Panc1 (cell line): ENCODE data around the gene THRSP. TPM values are rescaled to one million over a fixed set of nuclear protein-coding genes. Genes with fewer than 3 reads are reported as not detected.

Source experiments
- ATAC-seq: fragments of 200-7000 bp; cut with Tn5 transposase; 2 replicates; pipeline ENCODE4 v1.9.1; 2020; ENCODE audit warnings: mild to moderate bottlenecking, moderate library complexity
- BruUV-seq: library from RNA; stranded (reverse); fragments of 400-500 nt; replicated peaks from 2 replicates; lab custom pipeline; 2021; lab: Mats Ljungman, UMichigan
- CTCF ChIA-PET: fragments of 300-600 bp; sonication (Branson Sonifier 250); formaldehyde crosslinking; loops from one replicate; lab custom pipeline; 2022; ENCODE audit warnings: antibody characterized with exemption; lab: Charles Lee
- POLR2A ChIA-PET: fragments of 300-600 bp; sonication (Branson Sonifier 250); formaldehyde crosslinking; loops from one replicate; lab custom pipeline; 2022; ENCODE audit warnings: antibody characterized with exemption; lab: Charles Lee
- DNase-seq: peaks from one replicate; pipeline ENCODE4 v3.0.0-alpha.2; 2010; ENCODE audit warnings: low read depth, low spot score
- H3K27ac ChIP-seq: 2 replicates; pipeline ENCODE4 v1.5.1; 2011; ENCODE audit warnings: mild to moderate bottlenecking, low read length, inconsistent platforms
- H3K27me3 ChIP-seq: fragments of 200-500 bp; sonication (Bioruptor generic); 2 replicates; pipeline ENCODE4 v1.6.0; 2014; ENCODE audit warnings: low read length, inconsistent platforms; ENCODE audit not compliant: control insufficient read depth, insufficient read depth
- H3K36me3 ChIP-seq: fragments of 200-500 bp; sonication (Bioruptor generic); 2 replicates; pipeline ENCODE4 v1.5.1; 2014; ENCODE audit warnings: inconsistent platforms, mild to moderate bottlenecking, low read length, moderate library complexity; ENCODE audit not compliant: control insufficient read depth, insufficient read depth
- H3K4me1 ChIP-seq: 2 replicates; pipeline ENCODE4 v1.5.1; 2011; ENCODE audit warnings: inconsistent platforms, mild to moderate bottlenecking, low read length, moderate library complexity; ENCODE audit not compliant: control insufficient read depth, insufficient read depth
- H3K4me3 ChIP-seq, 2 experiments: 2 replicates each; pipeline ENCODE4 v1.5.1; 2011 to 2012; ENCODE audit warnings: low read depth in 2 of 2, low read length in 2 of 2, mild to moderate bottlenecking in 2 of 2, inconsistent platforms in 1 of 2, moderate library complexity in 1 of 2
- H3K9me3 ChIP-seq: fragments of 200-500 bp; sonication (Bioruptor generic); 2 replicates; pipeline ENCODE4 v1.5.1; 2014; ENCODE audit warnings: low read depth, mild to moderate bottlenecking, inconsistent platforms, low read length, moderate library complexity; ENCODE audit not compliant: control insufficient read depth, insufficient read depth
- POLR2AphosphoS5 ChIP-seq: IDR thresholded peaks from 2 replicates; pipeline ENCODE4 v1.6.1; 2012; ENCODE audit warnings: mild to moderate bottlenecking, low read depth, low read length, moderate library complexity
- SIN3A ChIP-seq: IDR thresholded peaks from 2 replicates; pipeline ENCODE4 v1.6.1; 2012; ENCODE audit warnings: low read depth, mild to moderate bottlenecking, low read length, moderate library complexity, borderline replicate concordance; ENCODE audit not compliant: insufficient read depth
- TCF7L2 ChIP-seq: IDR thresholded peaks from 2 replicates; pipeline ENCODE4 v1.6.1; 2011; ENCODE audit warnings: mild to moderate bottlenecking, low read depth, low read length, inconsistent platforms
- in situ Hi-C: cut with HindIII; loops from 2 replicates; pipeline ENCODE4 v1.10.0; 2016; ENCODE audit warnings: low sequenced_read_pairs, low pct_unique_long_range_greater_than_20kb
- intact Hi-C: fragments of 100-400 bp; cut with micrococcal nuclease; formaldehyde crosslinking; loops from one replicate; pipeline ENCODE4 v1.10.0; 2022; ENCODE audit not compliant: unreplicated experiment
- total RNA-seq: library from RNA; stranded (reverse); gene quantifications from one replicate; pipeline ENCODE4 v1.2.1, GENCODE V29; 2021; ENCODE audit not compliant: unreplicated experiment
- TF ChIP-seq, protein P1 (sequence below), 2 experiments: IDR thresholded peaks; 2 replicates each; pipeline ENCODE4 v1.6.1; 2011 to 2012; ENCODE audit warnings: low read depth in 2 of 2, control low read depth in 1 of 2, low read length in 1 of 2, mild to moderate bottlenecking in 1 of 2, moderate library complexity in 1 of 2; ENCODE audit not compliant: insufficient read depth in 1 of 2
- TF ChIP-seq, protein P2 (sequence below): fragments of 450-650 bp; IDR thresholded peaks from 2 replicates; pipeline ENCODE4 v1.5.1; 2017; ENCODE audit warnings: mild to moderate bottlenecking

The THRSP gene
- total RNA-seq, 1 experiment from 2014 or later, result not detected

DNA sequence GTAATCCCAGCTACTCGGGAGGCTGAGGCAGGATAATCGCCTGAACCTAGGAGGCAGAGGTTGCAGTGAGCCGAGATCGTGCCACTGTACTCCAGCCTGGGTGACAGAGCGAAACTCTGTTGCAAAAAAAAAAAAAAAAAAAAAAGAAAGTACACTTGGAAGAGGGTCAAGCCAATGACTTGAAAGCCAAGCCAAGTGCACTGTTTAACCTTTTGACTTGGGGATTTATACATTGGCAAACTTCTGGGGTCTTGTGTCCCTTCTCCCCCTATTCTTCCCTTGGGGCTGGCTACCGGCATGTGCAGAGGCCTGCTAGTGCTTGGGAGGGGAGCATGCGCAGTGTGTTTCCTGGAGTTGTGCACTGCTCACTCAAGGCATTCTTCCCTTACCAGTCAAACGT is 14.3 kb upstream of the THRSP start:
- in situ Hi-C loops (no loop called here), intact Hi-C loops (loop anchor here (5.0 kb wide), 1 partner anchor 227 kb away; the partner anchor contains the start of genes AAMDC and RSF1)
- Histone ChIP-seq H3K9me3 (no peaks in the 10 kb centered on the region), H3K27ac (no peak overlapping the region), H3K4me3 (no peak overlapping the region), H3K27me3 (no peaks in the 10 kb centered on the region), H3K4me1 (peaks cover 8% of the 10 kb centered on the region; the same call in 1 of the 2 replicates), H3K36me3 (no peaks in the 10 kb centered on the region)
- no TSS peak for BruUV-seq
- POLR2A ChIA-PET, result interaction anchor here (0.6 kb wide), 1 partner anchor 179 kb away, joined by 12 read pairs; no protein-coding TSS in a partner anchor
- ATAC-seq (no peak), DNase-seq (no peak)
- TF ChIP-seq POLR2AphosphoS5 (no peak), TCF7L2 (no peak), SIN3A (no peak)
- TF ChIP-seq, protein P1, sequence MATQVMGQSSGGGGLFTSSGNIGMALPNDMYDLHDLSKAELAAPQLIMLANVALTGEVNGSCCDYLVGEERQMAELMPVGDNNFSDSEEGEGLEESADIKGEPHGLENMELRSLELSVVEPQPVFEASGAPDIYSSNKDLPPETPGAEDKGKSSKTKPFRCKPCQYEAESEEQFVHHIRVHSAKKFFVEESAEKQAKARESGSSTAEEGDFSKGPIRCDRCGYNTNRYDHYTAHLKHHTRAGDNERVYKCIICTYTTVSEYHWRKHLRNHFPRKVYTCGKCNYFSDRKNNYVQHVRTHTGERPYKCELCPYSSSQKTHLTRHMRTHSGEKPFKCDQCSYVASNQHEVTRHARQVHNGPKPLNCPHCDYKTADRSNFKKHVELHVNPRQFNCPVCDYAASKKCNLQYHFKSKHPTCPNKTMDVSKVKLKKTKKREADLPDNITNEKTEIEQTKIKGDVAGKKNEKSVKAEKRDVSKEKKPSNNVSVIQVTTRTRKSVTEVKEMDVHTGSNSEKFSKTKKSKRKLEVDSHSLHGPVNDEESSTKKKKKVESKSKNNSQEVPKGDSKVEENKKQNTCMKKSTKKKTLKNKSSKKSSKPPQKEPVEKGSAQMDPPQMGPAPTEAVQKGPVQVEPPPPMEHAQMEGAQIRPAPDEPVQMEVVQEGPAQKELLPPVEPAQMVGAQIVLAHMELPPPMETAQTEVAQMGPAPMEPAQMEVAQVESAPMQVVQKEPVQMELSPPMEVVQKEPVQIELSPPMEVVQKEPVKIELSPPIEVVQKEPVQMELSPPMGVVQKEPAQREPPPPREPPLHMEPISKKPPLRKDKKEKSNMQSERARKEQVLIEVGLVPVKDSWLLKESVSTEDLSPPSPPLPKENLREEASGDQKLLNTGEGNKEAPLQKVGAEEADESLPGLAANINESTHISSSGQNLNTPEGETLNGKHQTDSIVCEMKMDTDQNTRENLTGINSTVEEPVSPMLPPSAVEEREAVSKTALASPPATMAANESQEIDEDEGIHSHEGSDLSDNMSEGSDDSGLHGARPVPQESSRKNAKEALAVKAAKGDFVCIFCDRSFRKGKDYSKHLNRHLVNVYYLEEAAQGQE (IDR thresholded peaks at IDR 0.05; ENCODE audit: insufficient read depth in 1 of 2, low read depth in 2 of 2, low read length in 1 of 2), result no peak
- TF ChIP-seq, protein P2, sequence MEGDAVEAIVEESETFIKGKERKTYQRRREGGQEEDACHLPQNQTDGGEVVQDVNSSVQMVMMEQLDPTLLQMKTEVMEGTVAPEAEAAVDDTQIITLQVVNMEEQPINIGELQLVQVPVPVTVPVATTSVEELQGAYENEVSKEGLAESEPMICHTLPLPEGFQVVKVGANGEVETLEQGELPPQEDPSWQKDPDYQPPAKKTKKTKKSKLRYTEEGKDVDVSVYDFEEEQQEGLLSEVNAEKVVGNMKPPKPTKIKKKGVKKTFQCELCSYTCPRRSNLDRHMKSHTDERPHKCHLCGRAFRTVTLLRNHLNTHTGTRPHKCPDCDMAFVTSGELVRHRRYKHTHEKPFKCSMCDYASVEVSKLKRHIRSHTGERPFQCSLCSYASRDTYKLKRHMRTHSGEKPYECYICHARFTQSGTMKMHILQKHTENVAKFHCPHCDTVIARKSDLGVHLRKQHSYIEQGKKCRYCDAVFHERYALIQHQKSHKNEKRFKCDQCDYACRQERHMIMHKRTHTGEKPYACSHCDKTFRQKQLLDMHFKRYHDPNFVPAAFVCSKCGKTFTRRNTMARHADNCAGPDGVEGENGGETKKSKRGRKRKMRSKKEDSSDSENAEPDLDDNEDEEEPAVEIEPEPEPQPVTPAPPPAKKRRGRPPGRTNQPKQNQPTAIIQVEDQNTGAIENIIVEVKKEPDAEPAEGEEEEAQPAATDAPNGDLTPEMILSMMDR, result no peak
- CTCF ChIA-PET, result interaction anchor here (0.6 kb wide), 1 partner anchor 335 kb away, joined by 3 read pairs; no protein-coding TSS in a partner anchor

DNA sequence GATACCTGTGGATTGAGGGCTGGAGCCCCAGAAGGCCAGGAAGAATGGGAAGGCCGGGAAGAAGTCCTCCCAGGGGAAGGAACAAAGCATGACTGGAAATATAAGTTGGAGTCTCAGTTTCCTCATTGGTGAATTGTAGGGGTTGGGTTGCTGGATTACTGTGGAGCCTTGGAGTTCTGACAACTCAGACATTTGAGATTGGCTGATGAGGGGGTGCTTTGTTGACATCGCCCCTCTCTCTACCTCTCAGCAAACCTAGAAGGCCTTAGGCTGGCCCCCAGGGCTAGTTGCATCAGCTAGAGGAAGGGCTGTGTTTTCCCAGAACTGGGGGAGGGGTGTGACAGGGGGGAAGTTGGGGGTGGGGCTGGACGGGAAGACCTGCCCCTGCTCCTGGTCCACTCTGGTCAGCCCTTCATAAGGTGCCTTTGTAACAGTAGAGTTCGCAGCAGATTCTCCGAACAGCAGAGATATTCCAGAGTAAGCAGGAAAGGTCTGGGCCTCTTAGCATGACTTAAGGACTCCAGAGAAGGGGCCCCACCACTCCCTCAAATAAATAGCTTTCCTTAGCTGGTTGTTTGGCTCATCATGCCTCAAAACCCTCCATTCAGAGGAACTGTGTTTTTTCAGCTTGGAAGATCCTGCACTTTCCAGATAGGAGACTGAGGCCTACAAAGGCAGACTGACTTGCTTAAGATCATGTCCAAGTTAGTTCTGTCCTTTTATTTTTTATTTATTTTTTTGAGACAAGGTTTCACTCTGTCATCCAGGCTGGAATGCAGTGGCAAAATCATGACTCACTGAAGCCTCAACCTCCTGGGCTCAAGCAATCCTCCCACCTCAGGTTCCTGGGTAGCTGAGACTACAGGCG is 12.5 kb upstream of the THRSP start:
- in situ Hi-C loops (no loop called here), intact Hi-C loops (no loop called here)
- no peak for TF ChIP-seq TCF7L2
- TF ChIP-seq, protein P2, result no peak
- no peak for TF ChIP-seq POLR2AphosphoS5
- TF ChIP-seq SIN3A, result no peak
- TF ChIP-seq, protein P1 (IDR thresholded peaks at IDR 0.05; ENCODE audit: insufficient read depth in 1 of 2, low read depth in 2 of 2, low read length in 1 of 2), result no peak
- H3K27me3 ChIP-seq, result no peaks in the 10 kb centered on the region
- no peak overlapping the region for H3K4me3 ChIP-seq
- POLR2A ChIA-PET, result no interaction called here
- ATAC-seq, result peak; percentile 70; the same call in 1 of the 2 replicates
- CTCF ChIA-PET, result interaction anchor here (0.6 kb wide), 1 partner anchor 77 kb away, joined by 8 read pairs; no protein-coding TSS in a partner anchor
- no peaks in the 10 kb centered on the region for H3K36me3 ChIP-seq
- H3K9me3 ChIP-seq, result no peaks in the 10 kb centered on the region
- DNase-seq, result no peak
- H3K4me1 ChIP-seq, result peaks cover 3% of the 10 kb centered on the region; the same call in 1 of the 2 replicates
- peak overlapping the region; percentile 1; the same call in 1 of the 2 replicates for H3K27ac ChIP-seq
- no TSS peak for BruUV-seq
